GM21786 (cell line): ENCODE results near the gene ARPC1B.
"Not testable (repeated sequence)": the region's sequence is repeated elsewhere in the genome, so short reads cannot be mapped to it uniquely, and the experiment has no call there.

ENCODE experiments used
- ATAC-seq: cut with Tn5 transposase; IDR thresholded peaks from one replicate; pipeline ENCODE4 v1.9.1; 2021; ENCODE audit not compliant: unreplicated experiment

ARPC1B gene

GRCh38 chr7:99374111-99375064, at the start of gene ARPC1B:
Gene ARPC1B, plus strand, starts transcription at chr7:99374730. Its CDS starts 10,985 bp downstream, at chr7:99385715.
- peak; percentile 55 for ATAC-seq

GRCh38 chr7:99325001-99325493, 49.5 kb upstream of the ARPC1B start:
- no peak for ATAC-seq

- peak; percentile 91 for ATAC-seq
Measured at GRCh38 chr7:99325592-99326407, 48.7 kb upstream of the ARPC1B start, which contains the start of gene ARPC1A. Gene ARPC1A, plus strand, starts transcription at chr7:99325898. Its CDS starts 7,456 bp downstream, at chr7:99333354.

- no peak for ATAC-seq
Measured at GRCh38 chr7:99326408-99326782, 48.1 kb upstream of the ARPC1B start.

GRCh38 chr7:99330314-99330961, 44.1 kb upstream of the ARPC1B start:
- ATAC-seq = not testable (repeated sequence)

- no peak for ATAC-seq
Measured at GRCh38 chr7:99331002-99331401, 43.5 kb upstream of the ARPC1B start.

- no peak for ATAC-seq
Measured at GRCh38 chr7:99339595-99339994, 34.9 kb upstream of the ARPC1B start.

GRCh38 chr7:99340659-99341058, 33.9 kb upstream of the ARPC1B start:
- ATAC-seq = no peak

- ATAC-seq = no peak
Measured at GRCh38 chr7:99344061-99344647, 30.4 kb upstream of the ARPC1B start.

GRCh38 chr7:99350641-99351040, 23.9 kb upstream of the ARPC1B start:
- ATAC-seq = not testable (repeated sequence)

- ATAC-seq = no peak
Measured at GRCh38 chr7:99352247-99352646, 22.3 kb upstream of the ARPC1B start.

GRCh38 chr7:99355098-99355497, 19.4 kb upstream of the ARPC1B start:
- no peak for ATAC-seq

- ATAC-seq = no peak
Measured at GRCh38 chr7:99357701-99358490, 16.6 kb upstream of the ARPC1B start.

GRCh38 chr7:99358521-99358920, 16.0 kb upstream of the ARPC1B start:
- ATAC-seq = not testable (repeated sequence)

- no peak for ATAC-seq
Measured at GRCh38 chr7:99359465-99360154, 14.9 kb upstream of the ARPC1B start.

- no peak for ATAC-seq
Measured at GRCh38 chr7:99362801-99363200, 11.7 kb upstream of the ARPC1B start.

- ATAC-seq = no peak
Measured at GRCh38 chr7:99363286-99363685, 11.2 kb upstream of the ARPC1B start.

- ATAC-seq = no peak
Measured at GRCh38 chr7:99365318-99366141, 9.0 kb upstream of the ARPC1B start.
